ENCODE results near the gene NUP42.

- no peak for TF ChIP-seq CTCF (IDR thresholded peaks at IDR 0.05; ENCODE audit: insufficient read depth, low read depth, low read length)
- TF ChIP-seq EZH2 (IDR thresholded peaks at IDR 0.05; ENCODE audit: insufficient read depth, low read length): no peak
Measured at GRCh38 chr7:23164846-23165245, 17.0 kb upstream of the NUP42 start.
